Natural killer cell (primary cell): ENCODE measurements around the gene WDR12. TPM values are rescaled to one million over a fixed set of nuclear protein-coding genes. Genes with fewer than 3 reads are reported as not detected.
A peak's percentile ranks its signal among the peaks of the same experiment; 100 is the strongest.

Source experiments
- ATAC-seq, 3 donors: fragments of 150-1000 bp in 2 of 3; fragments of 200-7000 bp in 1 of 3; cut with Tn5 transposase; 1 replicate in 1 of 3; 2 replicates in 2 of 3; pipeline ENCODE4 v1.10.0; 2021; ENCODE audit warnings: mild to moderate bottlenecking in 2 of 3, moderate library complexity in 2 of 3
- DNase-seq, 2 donors: peaks; one replicate each; pipeline versions ENCODE4 v3.0.0 to v3.0.0-alpha.2; 2013 to 2021; ENCODE audit warnings: mixed read lengths in 1 of 2
- H3K27ac ChIP-seq: one replicate; pipeline ENCODE4 v1.5.1; 2013; ENCODE audit warnings: mild to moderate bottlenecking, low read length
- H3K27me3 ChIP-seq: one replicate; pipeline ENCODE4 v1.6.1; 2013; ENCODE audit warnings: low read length; ENCODE audit not compliant: control insufficient read depth, insufficient read depth
- H3K36me3 ChIP-seq: one replicate; pipeline ENCODE4 v1.6.1; 2013; ENCODE audit warnings: low read length; ENCODE audit not compliant: control insufficient read depth, insufficient read depth
- H3K4me1 ChIP-seq: one replicate; pipeline ENCODE4 v1.6.1; 2013; ENCODE audit warnings: low read length; ENCODE audit not compliant: control insufficient read depth, insufficient read depth
- H3K4me3 ChIP-seq: one replicate; pipeline ENCODE4 v1.5.1; 2013; ENCODE audit warnings: low read length
- H3K9me3 ChIP-seq: one replicate; pipeline ENCODE4 v1.6.1; 2013; ENCODE audit warnings: low read length; ENCODE audit not compliant: control insufficient read depth, insufficient read depth
- H3K27ac Mint-ChIP-seq, 2 donors: one replicate each; pipeline ENCODE4 v1.8.0; 2022; ENCODE audit warnings: mild to moderate bottlenecking in 2 of 2, mixed read lengths in 2 of 2, moderate library complexity in 1 of 2
- H3K27me3 Mint-ChIP-seq, 2 donors: one replicate each; pipeline ENCODE4 v1.8.0; 2022; ENCODE audit warnings: low read depth in 2 of 2, mixed read lengths in 2 of 2
- H3K36me3 Mint-ChIP-seq: one replicate; pipeline ENCODE4 v1.8.0; 2022; ENCODE audit warnings: mixed read lengths
- H3K4me1 Mint-ChIP-seq, 2 donors: one replicate each; pipeline ENCODE4 v1.8.0; 2022; ENCODE audit warnings: mixed read lengths in 2 of 2
- H3K4me3 Mint-ChIP-seq: one replicate; pipeline ENCODE4 v1.8.0; 2022; ENCODE audit warnings: mild to moderate bottlenecking, moderate library complexity, mixed read lengths
- H3K9me3 Mint-ChIP-seq, 2 donors: one replicate each; pipeline ENCODE4 v1.8.0; 2022; ENCODE audit warnings: mixed read lengths in 2 of 2
- WGBS: methylation state at CpG from one replicate; pipeline ENCODE4 v1.1.7; 2013; ENCODE audit warnings: missing lambda C conversion rate; ENCODE audit not compliant: insufficient coverage; 5-methylcytosine and 5-hydroxymethylcytosine counted together
- intact Hi-C: fragments of 100-400 bp; cut with micrococcal nuclease; formaldehyde crosslinking; loops from one replicate; pipeline ENCODE4 v1.14.2; 2022
- total RNA-seq, 4 donors: library from RNA; stranded (reverse); fragments of 120-200 nt in 1 of 4; gene quantifications; one replicate each; pipeline versions ENCODE4 v1.2.3 to v1.2.4, GENCODE V29; 2013 to 2022
- TF ChIP-seq, protein P1 (sequence below): fragments of 200-600 bp; IDR thresholded peaks from one replicate; pipeline ENCODE4 v1.8.0; 2022; ENCODE audit warnings: antibody characterized with exemption

The WDR12 gene
- total RNA-seq, 3 donors from 2014 or later (not counting 1 experiment from before 2014, with no cell fraction given) = 7.8 to 14.5 (median 12.9) TPM

DNA sequence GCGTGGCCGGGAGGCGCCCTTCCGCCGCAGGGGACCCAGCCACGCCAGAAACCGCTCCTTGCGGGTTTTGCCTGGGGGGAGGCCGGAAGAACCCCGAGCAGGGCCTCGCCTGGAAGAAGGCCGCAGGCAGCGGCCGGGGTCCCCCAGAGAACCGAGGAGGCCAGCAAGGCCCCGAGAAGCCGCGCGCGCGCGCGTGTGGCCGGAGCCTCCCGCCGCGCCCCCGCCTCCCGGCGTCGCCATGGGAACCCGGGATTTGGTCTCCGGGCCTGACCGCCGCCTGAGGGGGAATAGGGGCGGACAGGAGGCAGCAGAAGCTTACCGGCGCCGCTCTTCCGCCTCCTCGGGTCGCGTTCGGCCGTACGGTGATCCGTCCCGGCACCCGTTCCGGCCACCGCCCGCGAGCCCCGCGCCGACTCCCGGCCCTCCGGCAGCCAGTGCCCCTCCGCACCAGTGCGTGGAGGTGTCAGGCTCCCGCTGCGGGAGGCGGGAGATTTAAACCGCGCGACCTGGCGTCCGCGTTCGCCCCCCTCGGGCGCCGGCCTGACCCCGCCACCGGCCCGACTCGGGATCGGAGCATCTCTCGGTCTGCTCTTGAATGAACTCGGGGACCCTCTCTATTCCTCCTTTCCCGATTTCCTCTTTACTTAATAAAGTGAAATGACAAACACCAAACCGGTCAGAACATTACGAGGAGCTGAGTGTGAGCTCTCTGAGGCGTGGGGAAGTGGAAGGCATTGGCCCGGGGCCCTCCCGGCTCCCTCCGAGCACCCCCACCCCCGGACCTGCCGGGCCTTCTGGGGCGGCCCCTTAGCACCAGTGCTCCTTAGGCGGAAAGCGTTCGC, 40.0 kb downstream of the WDR12 start, which contains the start of gene ICA1L:
Gene ICA1L (minus strand): TSS at position 467 of the 842 bp plus-strand sequence. CDS start 42,757 bp downstream, outside the sequence.
- ATAC-seq (peak; percentile 46 to 54 (median 53)), DNase-seq (peak; percentile 44 to 52)
- H3K36me3 Mint-ChIP-seq = no peaks in the 10 kb centered on the region
- H3K9me3 ChIP-seq = no peaks in the 10 kb centered on the region
- under 1% methylated on average over 89 of the region's 93 CpGs for WGBS
- H3K4me3 Mint-ChIP-seq = peak within 1 kb of the TSS; percentile 92
- H3K9me3 Mint-ChIP-seq = no peaks in the 10 kb centered on the region
- H3K27ac Mint-ChIP-seq = peak within 1 kb of the TSS; percentile 73 to 82
- peaks cover 7% of the 10 kb centered on the region for H3K4me1 ChIP-seq
- peak within 1 kb of the TSS; percentile 74 for H3K27ac ChIP-seq
- H3K4me1 Mint-ChIP-seq = peaks cover 8 to 13% of the 10 kb centered on the region in 2 donors
- H3K27me3 ChIP-seq = no peaks in the 10 kb centered on the region
- H3K36me3 ChIP-seq = no peaks in the 10 kb centered on the region
- intact Hi-C loops = loop anchor here (1.0 to 5.0 kb wide), 3 partner anchors 39 to 299 kb away; partner anchors contain the start of gene NBEAL1
- H3K27me3 Mint-ChIP-seq = no peaks in the 10 kb centered on the region
- TF ChIP-seq, protein P1, sequence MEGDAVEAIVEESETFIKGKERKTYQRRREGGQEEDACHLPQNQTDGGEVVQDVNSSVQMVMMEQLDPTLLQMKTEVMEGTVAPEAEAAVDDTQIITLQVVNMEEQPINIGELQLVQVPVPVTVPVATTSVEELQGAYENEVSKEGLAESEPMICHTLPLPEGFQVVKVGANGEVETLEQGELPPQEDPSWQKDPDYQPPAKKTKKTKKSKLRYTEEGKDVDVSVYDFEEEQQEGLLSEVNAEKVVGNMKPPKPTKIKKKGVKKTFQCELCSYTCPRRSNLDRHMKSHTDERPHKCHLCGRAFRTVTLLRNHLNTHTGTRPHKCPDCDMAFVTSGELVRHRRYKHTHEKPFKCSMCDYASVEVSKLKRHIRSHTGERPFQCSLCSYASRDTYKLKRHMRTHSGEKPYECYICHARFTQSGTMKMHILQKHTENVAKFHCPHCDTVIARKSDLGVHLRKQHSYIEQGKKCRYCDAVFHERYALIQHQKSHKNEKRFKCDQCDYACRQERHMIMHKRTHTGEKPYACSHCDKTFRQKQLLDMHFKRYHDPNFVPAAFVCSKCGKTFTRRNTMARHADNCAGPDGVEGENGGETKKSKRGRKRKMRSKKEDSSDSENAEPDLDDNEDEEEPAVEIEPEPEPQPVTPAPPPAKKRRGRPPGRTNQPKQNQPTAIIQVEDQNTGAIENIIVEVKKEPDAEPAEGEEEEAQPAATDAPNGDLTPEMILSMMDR = no peak
- peak within 1 kb of the TSS; percentile 83 for H3K4me3 ChIP-seq

DNA sequence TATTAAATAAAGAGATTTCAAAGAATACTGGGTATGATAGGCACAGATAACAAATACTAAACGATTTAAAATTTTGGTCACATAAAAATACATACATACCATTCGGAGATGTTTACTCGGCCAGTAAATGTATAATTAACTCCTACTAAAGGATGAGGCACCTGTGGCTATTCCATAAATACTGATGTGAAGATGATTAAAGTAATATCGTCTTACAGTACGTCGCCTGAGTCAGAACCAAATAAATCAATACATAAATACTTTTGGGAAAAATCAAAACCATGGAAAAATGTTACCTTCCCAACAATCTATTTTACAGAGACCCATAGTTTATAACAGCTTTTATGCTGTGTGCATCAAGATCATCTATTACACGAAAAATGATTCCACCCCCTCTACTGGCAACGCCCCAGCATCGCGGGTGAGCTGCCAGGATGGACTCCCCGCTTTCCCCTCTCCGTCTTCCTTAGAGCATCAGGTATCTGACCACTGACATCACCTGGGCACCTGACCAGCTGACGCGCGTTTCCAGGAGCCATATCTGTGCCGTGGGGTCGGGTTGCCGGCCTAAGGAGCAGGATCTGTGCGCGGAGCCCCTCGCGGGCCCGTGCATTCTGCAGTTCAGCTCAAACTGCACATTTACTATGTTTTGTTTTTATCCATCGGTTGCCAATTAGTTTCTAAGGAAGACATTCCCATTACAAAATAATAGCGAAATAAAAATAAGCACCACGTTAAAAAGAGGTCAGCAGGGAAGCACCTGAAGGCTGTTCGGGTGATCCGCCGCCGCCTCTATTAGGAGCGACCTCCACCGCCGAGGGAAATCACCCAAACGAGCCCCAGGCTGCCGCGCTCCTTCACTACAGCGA, 40.8 kb downstream of the WDR12 start:
- DNase-seq (peak; percentile 50 to 76), ATAC-seq (peak; percentile 82 to 89 (median 86))
- H3K4me3 Mint-ChIP-seq = peak overlapping the region; percentile 91
- H3K36me3 Mint-ChIP-seq = no peaks in the 10 kb centered on the region
- Histone ChIP-seq H3K4me1 (peaks cover 7% of the 10 kb centered on the region), H3K36me3 (no peaks in the 10 kb centered on the region), H3K27me3 (no peaks in the 10 kb centered on the region), H3K9me3 (no peaks in the 10 kb centered on the region), H3K4me3 (peak overlapping the region; percentile 83), H3K27ac (peak overlapping the region; percentile 74)
- WGBS = 1% methylated on average over 33 of the region's 37 CpGs
- peak overlapping the region; percentile 73 to 82 for H3K27ac Mint-ChIP-seq
- H3K4me1 Mint-ChIP-seq = peaks cover 8 to 13% of the 10 kb centered on the region in 2 donors
- H3K9me3 Mint-ChIP-seq = no peaks in the 10 kb centered on the region
- intact Hi-C loops = loop anchor here (1.0 to 5.0 kb wide), 4 partner anchors 38 to 298 kb away; partner anchors contain the start of gene NBEAL1
- TF ChIP-seq, protein P1 = peak; percentile 64
- no peaks in the 10 kb centered on the region for H3K27me3 Mint-ChIP-seq

DNA sequence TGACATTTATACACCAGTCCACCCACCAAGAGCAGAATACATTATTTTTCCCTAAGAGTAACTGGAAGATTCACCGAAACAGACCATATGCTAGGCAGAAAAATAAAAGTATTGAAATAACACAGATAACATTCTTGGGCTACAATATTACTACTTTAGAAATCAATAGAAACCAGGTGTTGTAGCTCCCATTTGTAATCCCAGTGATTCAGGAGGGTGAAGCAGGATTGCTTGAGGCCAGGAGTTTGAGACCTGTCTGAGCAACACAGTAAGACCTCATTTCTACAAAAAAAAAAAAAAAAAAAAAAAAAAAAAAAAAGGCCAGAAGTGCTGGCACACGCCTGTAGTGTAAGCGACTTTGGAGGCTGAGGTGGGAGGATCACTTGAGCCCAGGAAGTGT, 49.5 kb downstream of the WDR12 start:
- no peaks in the 10 kb centered on the region for H3K27me3 Mint-ChIP-seq
- Histone ChIP-seq H3K9me3 (no peaks in the 10 kb centered on the region), H3K4me3 (no peak overlapping the region), H3K36me3 (no peaks in the 10 kb centered on the region), H3K27ac (no peak overlapping the region), H3K27me3 (no peaks in the 10 kb centered on the region), H3K4me1 (no peaks in the 10 kb centered on the region)
- no peaks in the 10 kb centered on the region for H3K36me3 Mint-ChIP-seq
- WGBS = 95% methylated on average over 2 of the region's 3 CpGs
- no peak overlapping the region for H3K4me3 Mint-ChIP-seq
- intact Hi-C loops = no loop called here
- no peak for DNase-seq
- TF ChIP-seq, protein P1 = no peak
- no peak overlapping the region for H3K27ac Mint-ChIP-seq
- H3K9me3 Mint-ChIP-seq = no peaks in the 10 kb centered on the region
- peaks cover 5 to 8% of the 10 kb centered on the region in 2 donors for H3K4me1 Mint-ChIP-seq
- ATAC-seq = no peak
